Cerebellar nuclear complex (tissue), 1 donor: ENCODE results near the gene DPP7.

Experiments used
- DNase-seq, 2 experiments: peaks; one replicate each; lab custom pipeline; 2025; lab: John Stamatoyannopoulos, UW

Gene DPP7

GRCh38 chr9:137088121-137088520, 26.4 kb downstream of the DPP7 start:
- DNase-seq = no peak

GRCh38 chr9:137087409-137087925, 27.1 kb downstream of the DPP7 start:
- no peak for DNase-seq

- peak; percentile 44 to 92 for DNase-seq
Observed at GRCh38 chr9:137086531-137087408, 27.8 kb downstream of the DPP7 start, which contains the start of gene MAN1B1. Gene MAN1B1 (plus strand): TSS chr9:137086985. CDS start chr9:137087000, 15 bp downstream.

- DNase-seq = no peak
Observed at GRCh38 chr9:137085920-137086530, 28.5 kb downstream of the DPP7 start.

- no peak for DNase-seq
Observed at GRCh38 chr9:137084526-137084925, 30.0 kb downstream of the DPP7 start.

- no peak for DNase-seq
Observed at GRCh38 chr9:137083394-137084004, 31.0 kb downstream of the DPP7 start.

- DNase-seq = no peak
Observed at GRCh38 chr9:137082925-137083290, 31.6 kb downstream of the DPP7 start.

- no peak for DNase-seq
Observed at GRCh38 chr9:137082222-137082924, 32.2 kb downstream of the DPP7 start.

GRCh38 chr9:137080260-137081122, 34.0 kb downstream of the DPP7 start:
- no peak for DNase-seq

- DNase-seq = no peak
Observed at GRCh38 chr9:137079401-137079787, 35.1 kb downstream of the DPP7 start.

- DNase-seq = no peak
Observed at GRCh38 chr9:137078701-137079400, 35.7 kb downstream of the DPP7 start.

- DNase-seq = no peak
Observed at GRCh38 chr9:137077758-137078693, 36.5 kb downstream of the DPP7 start.

GRCh38 chr9:137077010-137077747, 37.4 kb downstream of the DPP7 start, which contains the start of gene UAP1L1:
Gene UAP1L1 (plus strand): TSS chr9:137077517. CDS start chr9:137077533, 16 bp downstream.
- no peak for DNase-seq

GRCh38 chr9:137076636-137077009, 37.9 kb downstream of the DPP7 start:
- DNase-seq = no peak

GRCh38 chr9:137075275-137075775, 39.2 kb downstream of the DPP7 start:
- DNase-seq = no peak

GRCh38 chr9:137074657-137075274, 39.8 kb downstream of the DPP7 start:
- DNase-seq = no peak

GRCh38 chr9:137073992-137074399, 40.5 kb downstream of the DPP7 start:
- no peak for DNase-seq

GRCh38 chr9:137071282-137071681, 43.3 kb downstream of the DPP7 start:
- DNase-seq = no peak
